HG02970 (cell line): ENCODE measurements around the gene CAT.
"Not testable (repeated sequence)": the region's sequence is repeated elsewhere in the genome, so short reads cannot be mapped to it uniquely, and the experiment has no call there.

Experiments used
- ATAC-seq: cut with Tn5 transposase; IDR thresholded peaks from one replicate; pipeline ENCODE4 v1.9.1; 2021; ENCODE audit warnings: mild to moderate bottlenecking, moderate library complexity, moderate number of reproducible peaks; ENCODE audit not compliant: unreplicated experiment, low FRiP score

Gene CAT

GRCh38 chr11:34424826-34425225 lies 13.9 kb upstream of the CAT start:
- not testable (repeated sequence) for ATAC-seq

- ATAC-seq, result no peak
Measured at GRCh38 chr11:34425360-34425759, 13.4 kb upstream of the CAT start.

- no peak for ATAC-seq
Measured at GRCh38 chr11:34425867-34426266, 12.9 kb upstream of the CAT start.

GRCh38 chr11:34426766-34427185 lies 12.0 kb upstream of the CAT start:
- ATAC-seq, result no peak

GRCh38 chr11:34427186-34427805 lies 11.4 kb upstream of the CAT start:
- no peak for ATAC-seq

GRCh38 chr11:34431979-34432378 lies 6.8 kb upstream of the CAT start:
- no peak for ATAC-seq

- no peak for ATAC-seq
Measured at GRCh38 chr11:34432822-34433221, 5.9 kb upstream of the CAT start.

GRCh38 chr11:34433899-34434298 lies 4.8 kb upstream of the CAT start:
- ATAC-seq, result no peak

- ATAC-seq, result no peak
Measured at GRCh38 chr11:34437224-34438125, 1.3 kb upstream of the CAT start.

GRCh38 chr11:34439610-34440198 lies 970 bp downstream of the CAT start:
- ATAC-seq, result no peak

- ATAC-seq, result no peak
Measured at GRCh38 chr11:34441814-34442213, 3.1 kb downstream of the CAT start.

- no peak for ATAC-seq
Measured at GRCh38 chr11:34443136-34443535, 4.4 kb downstream of the CAT start.

- ATAC-seq, result no peak
Measured at GRCh38 chr11:34444428-34444827, 5.7 kb downstream of the CAT start.

GRCh38 chr11:34445956-34446355 lies 7.2 kb downstream of the CAT start:
- ATAC-seq, result no peak

GRCh38 chr11:34446386-34446785 lies 7.7 kb downstream of the CAT start:
- ATAC-seq, result no peak

GRCh38 chr11:34447044-34447443 lies 8.3 kb downstream of the CAT start:
- ATAC-seq, result no peak

GRCh38 chr11:34448223-34448994 lies 9.7 kb downstream of the CAT start:
- ATAC-seq, result no peak

- ATAC-seq, result no peak
Measured at GRCh38 chr11:34449013-34449412, 10.3 kb downstream of the CAT start.

- no peak for ATAC-seq
Measured at GRCh38 chr11:34451053-34451452, 12.3 kb downstream of the CAT start.

- no peak for ATAC-seq
Measured at GRCh38 chr11:34454308-34455032, 15.7 kb downstream of the CAT start.
